Keratinocyte (primary cell): ENCODE measurements around the gene TRIM29. TPM values are rescaled to one million over a fixed set of nuclear protein-coding genes. Genes with fewer than 3 reads are reported as not detected.

Source experiments
- DNase-seq: peaks from one replicate; pipeline ENCODE4 v3.0.0-alpha.2; 2011; ENCODE audit warnings: low read depth, missing footprints, low spot score
- FAIRE-seq: peaks from 2 replicates; lab custom pipeline; 2011; peaks lifted over from hg19 to GRCh38; lab: Jason Lieb, UNC
- H2AFZ ChIP-seq: 2 replicates; pipeline ENCODE4 v1.6.0; 2012; ENCODE audit warnings: low read length, control low read depth, inconsistent platforms; ENCODE audit not compliant: control insufficient read depth
- H3K27ac ChIP-seq: 2 replicates; pipeline ENCODE4 v1.5.1; 2011; ENCODE audit warnings: low read length; ENCODE audit not compliant: control insufficient read depth, insufficient read depth
- H3K27me3 ChIP-seq: 3 replicates; pipeline ENCODE4 v1.6.0; 2011; ENCODE audit warnings: low read length; ENCODE audit not compliant: control insufficient read depth, insufficient read depth; ENCODE audit errors: extremely low read depth
- H3K36me3 ChIP-seq, 2 experiments: 2 replicates in 1 of 2; 3 replicates in 1 of 2; pipeline ENCODE4 v1.5.1; 2011; ENCODE audit warnings: low read length in 2 of 2, mild to moderate bottlenecking in 1 of 2; ENCODE audit not compliant: control insufficient read depth in 2 of 2, insufficient read depth in 2 of 2; ENCODE audit errors: extremely low read depth in 1 of 2
- H3K4me1 ChIP-seq: 3 replicates; pipeline ENCODE4 v1.5.1; 2011; ENCODE audit warnings: low read length; ENCODE audit not compliant: control insufficient read depth, insufficient read depth; ENCODE audit errors: extremely low read depth
- H3K4me2 ChIP-seq: 3 replicates; pipeline ENCODE4 v1.6.0; 2011; ENCODE audit warnings: low read depth, low read length; ENCODE audit not compliant: control insufficient read depth, insufficient read depth; ENCODE audit errors: extremely low read depth
- H3K4me3 ChIP-seq, 3 experiments: fragments of 200-600 bp in 1 of 3; sonication (generic) in 1 of 3; 2 replicates in 2 of 3; 3 replicates in 1 of 3; pipeline ENCODE4 v1.5.1; 2011 to 2016; ENCODE audit warnings: low read length in 3 of 3, mild to moderate bottlenecking in 3 of 3, control low read depth in 2 of 3, inconsistent platforms in 1 of 3, low read depth in 1 of 3, mixed read lengths in 1 of 3, mixed run types in 1 of 3, moderate library complexity in 1 of 3; ENCODE audit not compliant: control insufficient read depth in 2 of 3, insufficient read depth in 2 of 3; ENCODE audit errors: extremely low read depth in 1 of 3
- H3K79me2 ChIP-seq: 2 replicates; pipeline ENCODE4 v1.6.0; 2012; ENCODE audit warnings: low read length; ENCODE audit not compliant: control insufficient read depth, insufficient read depth
- H3K9ac ChIP-seq: 3 replicates; pipeline ENCODE4 v1.6.0; 2011; ENCODE audit warnings: low read length; ENCODE audit not compliant: control insufficient read depth, insufficient read depth; ENCODE audit errors: extremely low read depth
- H3K9me1 ChIP-seq: 3 replicates; pipeline ENCODE4 v1.6.0; 2011; ENCODE audit warnings: low read length; ENCODE audit not compliant: control insufficient read depth, insufficient read depth; ENCODE audit errors: extremely low read depth
- H3K9me3 ChIP-seq: 2 replicates; pipeline ENCODE4 v1.5.1; 2012; ENCODE audit warnings: low read depth, low read length; ENCODE audit not compliant: control insufficient read depth
- H4K20me1 ChIP-seq: 3 replicates; pipeline ENCODE4 v1.6.0; 2011; ENCODE audit warnings: low read length; ENCODE audit not compliant: control insufficient read depth, insufficient read depth; ENCODE audit errors: extremely low read depth
- EZH2 ChIP-seq: IDR thresholded peaks from one replicate; pipeline ENCODE4 v1.6.1; 2012; ENCODE audit warnings: inconsistent platforms, mild to moderate bottlenecking, low read length, moderate library complexity
- dilution Hi-C: fragments of 300-500 bp; cut with MboI; formaldehyde crosslinking; loops from one replicate; pipeline ENCODE4 v1.7.0; 2020; ENCODE audit warnings: low sequenced_read_pairs; ENCODE audit not compliant: extremely low pct_ligation_motif_present
- polyA plus RNA-seq, 5 experiments: library from polyadenylated mRNA; depleted of rRNA in 3 of 5; stranded (reverse) in 3 of 5; stranded (forward) in 1 of 5; unstranded in 1 of 5; fragments of >200 nt; gene quantifications; 1 replicate in 1 of 5; 2 replicates in 3 of 5; 3 replicates in 1 of 5; pipeline versions ENCODE4 v1.2.1 to v1.2.3, GENCODE V29; 2011 to 2012; ENCODE audit warnings: missing spikeins in 2 of 5, low read depth in 1 of 5, low replicate concordance in 1 of 5
- TF ChIP-seq, protein P1 (sequence below), 3 experiments: IDR thresholded peaks in 1 of 3; conservative IDR thresholded peaks in 1 of 3; optimal IDR thresholded peaks in 1 of 3; 2 replicates in 2 of 3; 3 replicates in 1 of 3; pipeline versions ENCODE3 to v1.5.1; 2011; ENCODE audit warnings: low read length in 3 of 3, mild to moderate bottlenecking in 3 of 3, moderate library complexity in 2 of 3, control low read depth in 1 of 3, inconsistent platforms in 1 of 3; ENCODE audit not compliant: insufficient read depth in 2 of 3; ENCODE audit errors: extremely low read depth in 1 of 3

Gene TRIM29
- polyA plus RNA-seq, 1 donor (not counting 4 experiments of a cell fraction or from before 2014, with no cell fraction given): 463 TPM

DNA sequence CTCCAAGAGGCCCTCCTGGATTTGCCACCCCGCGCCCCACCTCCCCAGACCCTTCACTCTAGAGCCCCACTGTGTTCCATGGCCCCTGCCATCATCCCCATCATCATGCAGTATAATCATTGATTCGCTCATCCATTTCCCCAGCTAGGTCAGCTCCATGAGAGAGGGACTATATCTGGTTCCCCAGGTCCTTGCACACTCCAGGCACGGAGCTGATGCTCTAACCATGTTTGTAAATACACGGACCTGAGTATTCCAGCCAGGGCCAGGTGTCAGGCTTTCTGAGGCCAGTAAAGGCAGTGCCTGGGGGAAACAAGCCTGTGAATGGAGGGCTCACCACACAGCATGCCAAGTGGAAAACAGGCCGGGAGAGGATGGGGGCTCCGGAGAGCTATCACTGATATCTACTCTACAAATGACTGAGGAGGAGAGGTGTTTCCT is 45.8 kb upstream of the TRIM29 start:
- Histone ChIP-seq H3K27ac (no peak overlapping the region), H3K4me1 (peaks cover 10% of the 10 kb centered on the region)
- FAIRE-seq: no peak

DNA sequence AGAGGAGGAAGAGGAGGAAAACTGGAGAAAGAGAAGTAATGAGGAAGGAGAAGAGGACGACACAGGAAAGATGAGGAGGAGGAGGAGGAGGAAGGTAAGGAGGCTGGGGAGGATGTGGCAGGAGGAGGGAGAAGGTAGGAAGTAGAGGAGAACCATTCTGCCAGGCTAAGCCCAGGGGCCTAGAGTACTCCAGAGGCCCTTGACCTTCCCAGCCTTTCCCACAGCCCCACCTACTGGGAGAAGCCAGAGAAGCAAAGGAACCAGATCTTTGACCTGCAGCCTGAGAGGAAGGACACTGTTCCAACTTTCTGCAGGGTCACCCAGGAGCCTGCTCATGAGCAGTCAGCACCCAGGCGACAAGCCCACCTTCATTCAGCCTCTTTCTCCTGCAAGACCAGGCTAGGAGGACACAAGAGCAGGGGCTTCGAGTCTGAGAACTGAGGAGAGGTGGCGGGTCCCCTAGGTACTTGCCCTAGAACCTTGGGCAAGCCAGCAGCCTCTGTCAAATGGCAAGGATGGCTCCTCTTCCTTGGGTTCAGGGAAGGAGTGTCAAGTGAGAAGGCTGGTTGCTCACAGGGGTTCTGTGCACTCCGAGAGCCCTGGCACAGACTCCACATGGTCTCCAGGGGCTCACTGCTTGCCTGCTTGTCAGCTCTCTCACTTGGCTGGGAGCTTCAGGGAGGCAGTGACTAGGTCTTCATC is 45.0 kb upstream of the TRIM29 start:
- Histone ChIP-seq H3K27me3 (peaks cover 6% of the 10 kb centered on the region), H3K9ac (no peak overlapping the region), H3K9me3 (no peaks in the 10 kb centered on the region), H3K79me2 (no peaks in the 10 kb centered on the region), H3K4me2 (no peak overlapping the region), H4K20me1 (no peaks in the 10 kb centered on the region), H3K4me3 (no peak overlapping the region), H3K36me3 (no peaks in the 10 kb centered on the region), H3K27ac (no peak overlapping the region), H3K9me1 (no peaks in the 10 kb centered on the region), H3K4me1 (peaks cover 10% of the 10 kb centered on the region), H2AFZ (no peak overlapping the region)
- dilution Hi-C loops: no loop called here
- DNase-seq: no peak
- no peak for FAIRE-seq
- TF ChIP-seq EZH2: no peak
- TF ChIP-seq, protein P1, sequence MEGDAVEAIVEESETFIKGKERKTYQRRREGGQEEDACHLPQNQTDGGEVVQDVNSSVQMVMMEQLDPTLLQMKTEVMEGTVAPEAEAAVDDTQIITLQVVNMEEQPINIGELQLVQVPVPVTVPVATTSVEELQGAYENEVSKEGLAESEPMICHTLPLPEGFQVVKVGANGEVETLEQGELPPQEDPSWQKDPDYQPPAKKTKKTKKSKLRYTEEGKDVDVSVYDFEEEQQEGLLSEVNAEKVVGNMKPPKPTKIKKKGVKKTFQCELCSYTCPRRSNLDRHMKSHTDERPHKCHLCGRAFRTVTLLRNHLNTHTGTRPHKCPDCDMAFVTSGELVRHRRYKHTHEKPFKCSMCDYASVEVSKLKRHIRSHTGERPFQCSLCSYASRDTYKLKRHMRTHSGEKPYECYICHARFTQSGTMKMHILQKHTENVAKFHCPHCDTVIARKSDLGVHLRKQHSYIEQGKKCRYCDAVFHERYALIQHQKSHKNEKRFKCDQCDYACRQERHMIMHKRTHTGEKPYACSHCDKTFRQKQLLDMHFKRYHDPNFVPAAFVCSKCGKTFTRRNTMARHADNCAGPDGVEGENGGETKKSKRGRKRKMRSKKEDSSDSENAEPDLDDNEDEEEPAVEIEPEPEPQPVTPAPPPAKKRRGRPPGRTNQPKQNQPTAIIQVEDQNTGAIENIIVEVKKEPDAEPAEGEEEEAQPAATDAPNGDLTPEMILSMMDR (optimal IDR thresholded peaks at IDR 0.05 in 1 of 3, IDR thresholded peaks at IDR 0.05 in 1 of 3, conservative IDR thresholded peaks at IDR 0.05 in 1 of 3; ENCODE audit: extremely low read depth in 1 of 3, insufficient read depth in 2 of 3, low read length in 3 of 3): peak; percentile 45 to 65 (median 55)

More for the DNA sequence above, 45.8 kb upstream of the TRIM29 start:
- no peak for DNase-seq
- TF ChIP-seq, protein P1 (optimal IDR thresholded peaks at IDR 0.05 in 1 of 3, IDR thresholded peaks at IDR 0.05 in 1 of 3, conservative IDR thresholded peaks at IDR 0.05 in 1 of 3; ENCODE audit: extremely low read depth in 1 of 3, insufficient read depth in 2 of 3, low read length in 3 of 3): no peak
- no peak for TF ChIP-seq EZH2
- Histone ChIP-seq H3K79me2 (no peaks in the 10 kb centered on the region), H3K9me1 (no peaks in the 10 kb centered on the region), H4K20me1 (no peaks in the 10 kb centered on the region), H3K36me3 (no peaks in the 10 kb centered on the region), H2AFZ (no peak overlapping the region), H3K9me3 (no peaks in the 10 kb centered on the region), H3K4me2 (no peak overlapping the region), H3K4me3 (no peak overlapping the region), H3K9ac (no peak overlapping the region), H3K27me3 (peaks cover 6% of the 10 kb centered on the region)
- dilution Hi-C loops: no loop called here
